Measurements from ENCODE around the gene CAMSAP3.

The CAMSAP3 gene

DNA sequence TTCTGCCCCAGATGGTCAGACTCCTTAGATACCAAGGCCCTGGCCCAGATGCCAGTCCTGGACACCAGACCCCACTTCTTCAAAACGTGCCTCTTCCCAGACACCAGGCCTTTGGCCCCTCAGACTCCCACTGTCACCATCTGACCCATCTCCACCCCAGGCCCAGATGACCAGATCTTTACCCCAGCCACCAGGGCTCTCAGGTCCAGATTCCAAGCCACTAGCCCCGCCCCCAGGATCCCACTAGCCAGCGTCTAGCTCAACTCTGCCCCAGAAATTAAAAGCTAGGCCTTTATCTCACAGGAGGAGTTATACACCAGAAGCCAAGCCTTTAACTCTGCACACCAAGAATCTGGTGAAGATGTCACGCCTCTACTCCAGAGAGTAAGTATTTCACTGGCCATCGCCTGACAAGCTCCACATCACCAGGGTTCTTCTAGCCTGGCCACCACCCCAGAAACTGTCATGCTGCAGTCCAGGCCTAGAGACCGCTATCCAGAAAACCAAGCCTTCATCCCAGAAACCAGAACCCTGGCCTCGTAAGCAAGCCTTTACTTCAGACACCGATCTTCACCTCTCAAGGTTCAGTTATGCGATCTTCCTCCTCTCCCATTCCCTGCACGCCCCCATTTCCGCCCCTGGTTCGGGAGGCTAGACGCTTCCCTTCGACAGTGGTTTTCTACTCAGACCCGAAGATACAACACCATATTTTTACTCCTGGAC is 33.1 kb downstream of the CAMSAP3 start:
- DNase-seq: peak; percentile 34
- CTCF ChIA-PET: interaction anchor here (1.2 kb wide), 1 partner anchor 9 kb away, joined by 3 read pairs; no protein-coding TSS in a partner anchor
- no peaks in the 10 kb centered on the region for H3K9me3 Mint-ChIP-seq
- peak overlapping the region; percentile 98 for H3K27ac Mint-ChIP-seq
- peaks cover 40% of the 10 kb centered on the region for H3K4me1 Mint-ChIP-seq
- H3K36me3 Mint-ChIP-seq: peaks cover 36% of the 10 kb centered on the region
- H3K4me3 Mint-ChIP-seq: peak overlapping the region; percentile 92
- no peaks in the 10 kb centered on the region for H3K27me3 Mint-ChIP-seq

DNA sequence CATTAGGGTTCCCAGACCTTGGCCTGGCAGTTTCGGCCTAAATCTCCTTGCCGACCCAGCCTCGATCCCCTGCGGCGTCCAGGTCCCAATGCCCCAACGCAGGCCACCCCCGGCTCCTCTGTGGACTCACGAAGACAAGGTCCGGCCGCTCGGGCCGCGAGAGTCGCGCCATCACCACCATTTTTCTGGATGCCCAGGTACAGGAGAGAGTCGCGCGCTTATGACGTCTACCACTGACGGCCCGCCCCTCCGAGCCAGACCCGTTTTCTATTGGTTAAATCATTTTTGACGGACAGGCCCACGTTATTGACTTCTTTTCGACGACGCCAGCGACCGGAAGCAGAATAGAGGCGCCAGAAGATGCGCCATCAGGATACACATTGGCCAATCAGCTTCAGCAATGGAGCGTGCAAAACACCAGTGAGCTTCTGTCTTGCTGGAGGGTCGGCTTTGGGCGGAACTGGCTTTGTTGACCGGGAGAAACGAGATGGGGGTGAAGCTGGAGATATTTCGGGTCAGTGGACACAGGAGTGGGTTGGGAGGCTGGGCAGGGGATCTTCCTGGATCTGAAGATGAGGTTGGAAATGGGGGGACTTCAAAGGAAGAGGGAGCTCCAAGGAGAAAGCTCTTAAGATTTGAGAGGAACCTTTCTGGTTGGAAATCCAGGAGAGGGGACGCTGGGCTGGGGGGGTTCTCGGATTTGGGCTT is 33.8 kb downstream of the CAMSAP3 start, which contains the start of the genes PET100 and XAB2:
Gene PET100, plus strand, starts transcription at position 447 of the 708 bp plus-strand sequence. Its CDS starts 41 bp downstream, at position 488.
Gene XAB2, minus strand, starts transcription at position 199 of the 708 bp plus-strand sequence. Its CDS starts 18 bp downstream, at position 181.
- H3K27ac Mint-ChIP-seq: peak within 1 kb of the TSS; percentile 98
- CTCF ChIA-PET: interaction anchor here (0.8 to 1.2 kb wide), 3 partner anchors 8 to 61 kb away, joined by 3 to 4 read pairs (median 3); no protein-coding TSS in a partner anchor
- no peaks in the 10 kb centered on the region for H3K27me3 Mint-ChIP-seq
- peak; percentile 97 for DNase-seq
- H3K36me3 Mint-ChIP-seq: peaks cover 34% of the 10 kb centered on the region
- peaks cover 41% of the 10 kb centered on the region for H3K4me1 Mint-ChIP-seq
- H3K4me3 Mint-ChIP-seq: peak within 1 kb of the TSS; percentile 92
- no peaks in the 10 kb centered on the region for H3K9me3 Mint-ChIP-seq

DNA sequence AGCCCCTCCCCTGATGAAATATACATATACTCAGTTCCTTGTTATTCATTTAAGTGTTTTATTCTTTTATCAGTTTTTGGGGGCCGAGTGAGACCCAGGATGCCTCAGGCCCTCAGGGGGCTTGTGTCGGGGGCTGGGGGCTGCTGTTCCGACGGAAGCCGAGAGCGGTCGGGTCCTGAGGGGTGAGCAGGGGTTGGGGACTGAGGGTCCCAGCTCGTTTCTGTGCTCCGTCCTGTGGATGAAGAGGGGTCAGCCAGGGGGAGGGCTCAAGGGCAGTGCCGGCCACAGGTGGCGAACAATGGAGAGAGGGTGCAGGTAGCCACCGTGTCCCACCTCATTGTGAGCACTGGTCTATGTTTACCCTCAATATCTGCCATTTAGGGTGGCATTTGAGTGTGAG is 35.9 kb downstream of the CAMSAP3 start:
- H3K36me3 Mint-ChIP-seq: peaks cover 28% of the 10 kb centered on the region
- no peaks in the 10 kb centered on the region for H3K9me3 Mint-ChIP-seq
- H3K27me3 Mint-ChIP-seq: peaks cover under 1% of the 10 kb centered on the region
- peaks cover 51% of the 10 kb centered on the region for H3K4me1 Mint-ChIP-seq
- peak overlapping the region; percentile 19 for H3K4me3 Mint-ChIP-seq
- peak overlapping the region; percentile 47 for H3K27ac Mint-ChIP-seq
- DNase-seq: no peak
- CTCF ChIA-PET: no interaction called here

DNA sequence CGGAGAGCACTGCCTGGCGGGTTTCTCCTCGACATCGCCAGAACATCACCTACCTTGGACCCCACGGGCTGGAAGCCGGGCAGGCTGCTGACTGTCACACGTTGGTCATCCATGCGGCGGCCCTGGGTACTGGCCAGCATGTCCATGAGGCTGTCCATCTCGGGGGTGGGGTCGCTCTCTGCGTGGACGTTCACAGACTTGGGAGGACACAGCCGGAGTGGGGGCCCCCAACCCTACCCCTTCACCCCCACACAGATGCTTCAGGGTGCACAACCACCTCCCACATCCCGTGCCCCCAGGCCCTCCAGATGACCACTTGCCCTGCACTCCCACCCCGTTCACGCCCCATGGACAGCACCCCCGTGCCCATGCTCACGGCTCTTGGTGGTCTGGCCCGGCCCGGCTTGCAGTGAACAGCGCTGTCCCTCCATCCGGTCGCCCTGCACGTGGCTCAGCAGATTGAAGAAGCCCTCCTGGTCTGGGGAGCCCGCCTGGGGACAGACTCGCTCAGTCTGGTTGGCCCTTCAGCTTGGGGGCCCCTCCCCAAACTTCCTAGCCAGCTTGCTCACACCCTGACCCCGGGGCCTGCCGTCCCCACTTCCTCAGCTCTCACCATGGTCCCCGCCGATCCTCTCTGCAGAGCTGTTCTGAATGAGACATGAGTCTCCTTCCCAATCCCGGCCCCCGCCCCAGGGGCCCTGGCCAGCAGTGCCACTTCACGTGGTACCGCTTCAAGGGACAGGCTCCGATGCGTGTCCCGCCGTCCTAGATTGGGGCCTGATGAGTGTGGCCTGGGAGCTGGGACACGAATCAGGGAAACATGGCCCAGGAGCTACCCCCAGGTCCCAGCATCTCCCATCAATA is 36.9 kb downstream of the CAMSAP3 start:
- CTCF ChIA-PET: no interaction called here
- Mint-ChIP-seq H3K36me3 (peaks cover 23% of the 10 kb centered on the region), H3K4me1 (peaks cover 49% of the 10 kb centered on the region), H3K4me3 (no peak overlapping the region), H3K9me3 (no peaks in the 10 kb centered on the region), H3K27ac (no peak overlapping the region), H3K27me3 (peaks cover 4% of the 10 kb centered on the region)
- DNase-seq: no peak

DNA sequence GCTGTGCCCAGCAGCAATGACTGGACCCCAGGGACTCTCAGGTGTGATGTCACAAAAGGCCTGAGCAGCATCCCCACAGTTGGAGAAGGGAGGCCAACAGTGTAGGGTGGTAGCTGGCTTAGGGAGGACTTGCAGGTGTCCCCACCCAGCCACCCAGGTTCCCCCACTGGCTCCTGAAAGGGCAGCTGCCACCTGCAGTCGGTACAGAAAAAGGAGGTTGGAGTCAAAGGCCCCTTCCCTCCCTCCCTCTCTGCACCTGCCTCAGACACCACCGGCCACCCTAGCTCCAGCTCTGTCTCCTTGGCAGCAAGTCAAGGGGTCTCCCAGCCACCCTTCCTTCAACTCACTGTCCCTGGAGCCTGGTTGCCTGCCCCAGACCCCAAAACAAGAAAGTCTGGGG is 38.0 kb downstream of the CAMSAP3 start, which contains the start of gene PCP2:
Gene PCP2, minus strand, starts transcription at position 22 of the 400 bp plus-strand sequence. CDS start 262 bp downstream, outside the sequence.
- Mint-ChIP-seq H3K4me3 (no peak within 1 kb of the TSS), H3K9me3 (no peaks in the 10 kb centered on the region), H3K4me1 (peaks cover 49% of the 10 kb centered on the region), H3K36me3 (peaks cover 23% of the 10 kb centered on the region), H3K27ac (no peak within 1 kb of the TSS), H3K27me3 (peaks cover 4% of the 10 kb centered on the region)
- CTCF ChIA-PET: no interaction called here
- DNase-seq: no peak

DNA sequence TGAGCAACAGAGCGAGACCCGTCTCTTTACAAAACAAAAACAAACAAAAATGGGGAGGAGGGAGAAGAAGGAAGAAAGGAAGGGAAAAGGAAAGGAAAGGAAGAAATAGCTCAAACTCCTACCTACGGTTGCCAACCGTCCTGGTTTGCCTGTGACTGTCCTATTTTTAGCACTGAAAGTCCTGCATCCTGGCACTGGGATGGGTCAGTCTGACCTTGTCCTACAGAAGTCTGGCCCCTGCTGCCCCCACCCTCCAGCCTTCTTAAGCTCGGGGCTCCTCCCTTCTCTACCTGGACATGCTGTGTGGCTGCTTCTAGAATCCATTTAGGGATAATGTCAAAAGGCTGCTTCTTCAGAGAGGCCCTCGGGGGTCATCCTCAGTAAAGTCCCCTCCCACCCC is 40.0 kb downstream of the CAMSAP3 start:
- H3K27me3 Mint-ChIP-seq: peaks cover 4% of the 10 kb centered on the region
- DNase-seq: no peak
- H3K4me3 Mint-ChIP-seq: peak overlapping the region; percentile 81
- peaks cover 9% of the 10 kb centered on the region for H3K9me3 Mint-ChIP-seq
- peaks cover 41% of the 10 kb centered on the region for H3K4me1 Mint-ChIP-seq
- H3K36me3 Mint-ChIP-seq: peaks cover 29% of the 10 kb centered on the region
- peak overlapping the region; percentile 84 for H3K27ac Mint-ChIP-seq
- CTCF ChIA-PET: interaction anchor here (1.0 kb wide), 1 partner anchor 17 kb away, joined by 4 read pairs; no protein-coding TSS in a partner anchor

DNA sequence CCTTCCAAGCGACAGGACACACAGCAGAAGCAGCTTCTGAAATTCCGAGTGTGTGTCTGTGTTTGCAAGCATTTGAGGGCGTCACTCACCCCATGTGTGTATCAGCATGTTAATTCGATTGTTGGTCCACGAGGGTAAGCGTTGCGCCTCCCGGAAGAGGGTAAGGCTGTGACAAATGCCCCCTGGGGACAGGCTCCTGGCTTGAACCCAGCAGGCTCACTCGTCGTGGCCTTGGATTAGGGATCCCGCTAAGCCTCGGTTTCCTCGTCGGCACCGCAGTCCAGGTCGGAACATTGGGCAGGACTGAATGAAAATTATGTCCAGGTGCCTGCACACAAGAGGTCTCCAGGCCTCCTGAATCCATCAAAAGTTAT is 40.6 kb downstream of the CAMSAP3 start:
- Mint-ChIP-seq H3K27ac (peak overlapping the region; percentile 90), H3K27me3 (peaks cover 4% of the 10 kb centered on the region), H3K9me3 (peaks cover 9% of the 10 kb centered on the region), H3K4me1 (peaks cover 37% of the 10 kb centered on the region), H3K4me3 (peak overlapping the region; percentile 81), H3K36me3 (peaks cover 29% of the 10 kb centered on the region)
- CTCF ChIA-PET: interaction anchor here (1.0 kb wide), 1 partner anchor 16 kb away, joined by 4 read pairs; no protein-coding TSS in a partner anchor
- no peak for DNase-seq

DNA sequence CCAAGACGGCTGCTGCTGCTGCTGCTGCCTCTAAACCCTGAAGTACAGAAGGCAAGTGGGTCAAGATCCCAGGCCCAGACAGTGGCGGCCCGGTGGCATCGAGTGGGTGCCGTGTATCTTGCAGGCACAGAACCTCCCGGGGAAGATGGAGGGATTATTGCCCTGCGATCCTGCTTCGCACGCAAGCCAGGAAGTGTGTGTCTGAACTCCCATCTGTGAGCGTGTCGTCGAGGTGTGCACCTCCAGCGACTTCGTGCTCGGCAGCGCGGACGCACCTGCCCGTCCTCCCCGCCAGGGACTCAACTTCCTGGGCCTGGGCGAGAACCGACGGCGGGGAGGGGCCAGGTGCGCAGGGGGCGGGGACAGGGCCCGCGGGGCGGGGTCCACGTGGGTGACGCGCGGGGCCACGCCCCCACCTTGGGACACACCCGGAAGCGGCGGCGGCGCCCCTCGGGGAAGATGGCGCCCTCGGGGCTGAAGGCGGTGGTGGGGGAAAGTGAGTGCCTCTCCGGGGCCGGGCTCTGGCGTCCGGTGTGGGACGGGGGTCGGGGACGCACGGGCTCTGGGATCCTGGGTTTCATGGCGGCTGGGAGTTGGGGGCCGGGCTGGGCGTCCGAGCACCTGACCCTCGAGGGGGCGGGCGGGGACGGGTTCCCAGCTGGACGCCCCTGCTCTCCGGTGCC is 41.2 kb downstream of the CAMSAP3 start, which contains the start of gene STXBP2:
Gene STXBP2, plus strand, starts transcription at position 420 of the 683 bp plus-strand sequence. Its CDS starts 40 bp downstream, at position 460.
- peaks cover 9% of the 10 kb centered on the region for H3K9me3 Mint-ChIP-seq
- DNase-seq: peak; percentile 94
- H3K27me3 Mint-ChIP-seq: peaks cover 4% of the 10 kb centered on the region
- CTCF ChIA-PET: interaction anchor here (0.7 to 1.4 kb wide), 2 partner anchors 44 to 1949 kb away, joined by 4 to 10 read pairs; partner anchors contain the start of gene TRAPPC5
- H3K36me3 Mint-ChIP-seq: peaks cover 27% of the 10 kb centered on the region
- H3K4me3 Mint-ChIP-seq: peak within 1 kb of the TSS; percentile 81
- peaks cover 37% of the 10 kb centered on the region for H3K4me1 Mint-ChIP-seq
- peak within 1 kb of the TSS; percentile 90 for H3K27ac Mint-ChIP-seq

DNA sequence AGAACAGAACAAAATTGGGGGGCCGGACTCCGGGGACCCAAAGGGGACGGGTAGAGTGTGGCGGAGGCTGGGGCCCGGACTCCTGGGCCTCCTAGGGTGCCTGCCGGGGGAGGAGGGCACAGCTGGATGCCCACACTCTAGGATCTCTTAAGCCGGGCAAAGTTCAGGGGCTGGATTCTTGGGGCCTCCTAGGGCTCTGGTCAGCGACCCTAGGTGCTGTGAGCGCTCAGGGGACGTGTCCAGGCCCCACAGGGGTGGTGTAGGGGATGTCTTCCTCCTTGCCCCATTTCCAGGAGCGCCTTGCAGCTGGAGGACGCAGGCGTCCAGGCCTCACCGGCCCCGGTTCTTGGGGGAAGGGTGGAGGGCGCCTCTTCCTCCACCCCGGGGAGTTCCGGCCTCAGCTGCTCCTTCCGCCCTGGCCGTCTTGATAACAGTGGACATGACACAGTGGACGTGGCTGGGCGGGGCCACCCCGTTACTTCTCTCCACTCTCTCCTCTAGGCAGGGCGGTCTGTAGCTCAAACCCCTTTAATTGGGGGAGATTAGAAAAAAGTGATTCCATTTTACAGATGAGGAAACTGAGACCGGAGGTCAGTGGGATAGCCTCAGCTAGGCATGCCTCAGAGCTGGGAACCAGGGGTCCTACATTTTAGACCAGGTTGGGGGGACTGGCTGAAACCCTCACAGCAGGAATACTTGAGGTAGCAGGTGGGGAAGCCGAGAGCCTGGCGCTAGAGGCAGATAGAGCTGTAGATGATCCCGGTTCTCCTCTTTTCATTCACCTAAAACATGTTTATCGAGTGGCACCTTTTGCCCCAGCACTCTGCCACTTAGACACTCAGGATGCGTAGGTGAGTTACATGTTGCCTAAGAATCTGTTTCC is 42.0 kb downstream of the CAMSAP3 start:
- Mint-ChIP-seq H3K4me3 (peak overlapping the region; percentile 81), H3K36me3 (peaks cover 26% of the 10 kb centered on the region), H3K27ac (peak overlapping the region; percentile 90), H3K27me3 (peaks cover 4% of the 10 kb centered on the region), H3K9me3 (peaks cover 9% of the 10 kb centered on the region), H3K4me1 (peaks cover 37% of the 10 kb centered on the region)
- CTCF ChIA-PET: interaction anchor here (0.7 to 1.4 kb wide), 5 partner anchors 9 to 1950 kb away, joined by 3 to 10 read pairs (median 4); partner anchors contain the start of genes PET100, TRAPPC5 and XAB2
- DNase-seq: peak; percentile 31

DNA sequence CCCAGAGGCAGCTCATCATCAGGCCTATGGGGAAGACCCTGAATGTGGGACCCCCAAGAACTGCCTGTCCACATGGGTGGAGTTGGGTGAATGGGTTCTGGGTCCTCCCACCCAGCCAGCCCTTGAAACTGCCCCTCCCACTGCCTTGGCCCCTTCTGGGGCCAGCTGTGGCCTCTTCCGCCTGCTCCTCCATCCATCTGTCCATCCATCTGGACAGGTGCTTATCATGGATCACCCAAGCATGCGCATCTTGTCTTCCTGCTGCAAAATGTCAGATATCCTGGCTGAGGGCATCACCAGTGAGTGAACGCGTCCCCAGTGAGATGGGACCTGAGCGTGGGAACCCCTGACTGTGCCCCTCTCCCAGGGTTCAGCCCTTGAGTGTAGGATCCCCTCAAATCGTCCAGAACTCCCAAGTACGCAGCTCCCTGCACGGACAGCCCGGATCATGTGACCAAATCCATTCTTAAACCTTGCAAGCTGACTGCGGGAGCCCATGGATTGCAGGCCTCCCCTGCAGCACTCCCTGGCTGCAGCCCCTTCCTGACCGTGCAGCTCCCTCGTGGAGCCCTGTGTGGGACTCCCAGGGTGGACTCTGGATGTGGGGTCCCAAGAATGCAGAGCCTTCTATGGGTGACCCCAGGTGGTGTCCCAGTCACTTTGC is 43.3 kb downstream of the CAMSAP3 start:
- Mint-ChIP-seq H3K4me3 (peak overlapping the region; percentile 56), H3K27me3 (peaks cover 4% of the 10 kb centered on the region), H3K27ac (peak overlapping the region; percentile 45), H3K36me3 (peaks cover 27% of the 10 kb centered on the region), H3K9me3 (peaks cover 9% of the 10 kb centered on the region), H3K4me1 (peaks cover 37% of the 10 kb centered on the region)
- no peak for DNase-seq
- CTCF ChIA-PET: interaction anchor here (0.6 to 1.4 kb wide), 2 partner anchors 13 to 71 kb away, joined by 4 to 9 read pairs; no protein-coding TSS in a partner anchor

DNA sequence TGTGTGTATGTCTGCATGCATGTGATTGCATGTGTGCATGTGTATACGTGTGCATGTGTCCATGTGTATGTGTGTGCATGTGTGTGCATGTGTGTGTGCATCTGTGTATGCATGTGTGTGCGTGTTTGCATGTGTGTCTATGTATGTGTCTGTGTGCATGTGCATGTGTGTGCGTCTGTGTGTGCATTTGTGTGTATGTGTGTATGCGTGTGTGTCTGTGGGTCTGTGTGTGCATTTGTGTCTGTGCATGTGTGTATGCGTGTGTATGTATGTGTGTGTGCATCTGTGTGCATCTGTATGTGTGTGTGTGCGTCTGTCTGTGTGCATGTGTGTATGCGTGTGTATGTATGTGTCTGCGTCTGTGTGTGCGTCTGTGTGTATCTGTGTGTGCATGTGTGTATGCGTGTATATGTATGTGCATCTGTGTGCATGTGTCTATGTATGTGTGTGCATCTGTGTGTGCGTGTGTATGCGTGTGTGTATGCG is 44.2 kb downstream of the CAMSAP3 start:
- H3K27ac Mint-ChIP-seq: peak overlapping the region; percentile 1

More for the DNA sequence above, 44.2 kb downstream of the CAMSAP3 start:
- peaks cover 35% of the 10 kb centered on the region for H3K4me1 Mint-ChIP-seq
- H3K36me3 Mint-ChIP-seq: peaks cover 27% of the 10 kb centered on the region
- H3K9me3 Mint-ChIP-seq: peaks cover 9% of the 10 kb centered on the region
- CTCF ChIA-PET: no interaction called here
- peaks cover 4% of the 10 kb centered on the region for H3K27me3 Mint-ChIP-seq
- peak overlapping the region; percentile 28 for H3K4me3 Mint-ChIP-seq
- no peak for DNase-seq
